HFF-Myc (cell line): Measurements from ENCODE around the gene GLI2.
A peak's percentile ranks its signal among the peaks of the same experiment; 100 is the strongest.

Source experiments
- DNase-seq: peaks from one replicate; pipeline ENCODE4 v3.0.0-alpha.2; 2011; ENCODE audit warnings: low read depth; ENCODE audit errors: extremely low read depth
- H3K4me3 ChIP-seq: replicated peaks from 2 replicates; pipeline ENCODE4 v1.5.1; 2011; ENCODE audit warnings: low read depth, mild to moderate bottlenecking, control low read depth, low read length
- TF ChIP-seq, protein P1 (sequence below): IDR thresholded peaks from 2 replicates; pipeline ENCODE4 v1.5.1; 2012; ENCODE audit warnings: mild to moderate bottlenecking, low read depth, low read length, control low read depth; ENCODE audit errors: missing control alignments

GLI2 gene

GRCh38 chr2:120769076-120769786 lies 33.6 kb downstream of the GLI2 start:
- no peak overlapping the region for H3K4me3 ChIP-seq
- DNase-seq, result no peak
- TF ChIP-seq, protein P1, sequence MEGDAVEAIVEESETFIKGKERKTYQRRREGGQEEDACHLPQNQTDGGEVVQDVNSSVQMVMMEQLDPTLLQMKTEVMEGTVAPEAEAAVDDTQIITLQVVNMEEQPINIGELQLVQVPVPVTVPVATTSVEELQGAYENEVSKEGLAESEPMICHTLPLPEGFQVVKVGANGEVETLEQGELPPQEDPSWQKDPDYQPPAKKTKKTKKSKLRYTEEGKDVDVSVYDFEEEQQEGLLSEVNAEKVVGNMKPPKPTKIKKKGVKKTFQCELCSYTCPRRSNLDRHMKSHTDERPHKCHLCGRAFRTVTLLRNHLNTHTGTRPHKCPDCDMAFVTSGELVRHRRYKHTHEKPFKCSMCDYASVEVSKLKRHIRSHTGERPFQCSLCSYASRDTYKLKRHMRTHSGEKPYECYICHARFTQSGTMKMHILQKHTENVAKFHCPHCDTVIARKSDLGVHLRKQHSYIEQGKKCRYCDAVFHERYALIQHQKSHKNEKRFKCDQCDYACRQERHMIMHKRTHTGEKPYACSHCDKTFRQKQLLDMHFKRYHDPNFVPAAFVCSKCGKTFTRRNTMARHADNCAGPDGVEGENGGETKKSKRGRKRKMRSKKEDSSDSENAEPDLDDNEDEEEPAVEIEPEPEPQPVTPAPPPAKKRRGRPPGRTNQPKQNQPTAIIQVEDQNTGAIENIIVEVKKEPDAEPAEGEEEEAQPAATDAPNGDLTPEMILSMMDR, result no peak

DNA sequence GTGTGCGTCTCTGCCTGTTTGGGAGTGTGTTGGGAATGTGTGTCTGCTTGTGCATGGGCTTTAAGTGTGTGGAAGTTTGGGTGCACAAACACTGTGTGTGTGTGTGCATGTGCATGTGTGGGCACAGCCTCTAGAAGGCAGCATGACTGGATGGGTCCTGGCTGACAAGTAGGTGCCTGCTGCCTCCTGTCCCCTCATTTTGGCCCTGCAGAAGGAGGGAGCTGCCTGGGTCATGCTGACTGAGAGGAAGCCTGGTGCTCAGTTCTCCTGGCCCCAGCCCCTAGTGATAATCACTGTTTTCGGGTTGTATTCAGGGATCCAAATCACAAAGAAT lies 34.1 kb downstream of the GLI2 start:
- TF ChIP-seq, protein P1, result no peak
- no peak overlapping the region for H3K4me3 ChIP-seq
- no peak for DNase-seq

DNA sequence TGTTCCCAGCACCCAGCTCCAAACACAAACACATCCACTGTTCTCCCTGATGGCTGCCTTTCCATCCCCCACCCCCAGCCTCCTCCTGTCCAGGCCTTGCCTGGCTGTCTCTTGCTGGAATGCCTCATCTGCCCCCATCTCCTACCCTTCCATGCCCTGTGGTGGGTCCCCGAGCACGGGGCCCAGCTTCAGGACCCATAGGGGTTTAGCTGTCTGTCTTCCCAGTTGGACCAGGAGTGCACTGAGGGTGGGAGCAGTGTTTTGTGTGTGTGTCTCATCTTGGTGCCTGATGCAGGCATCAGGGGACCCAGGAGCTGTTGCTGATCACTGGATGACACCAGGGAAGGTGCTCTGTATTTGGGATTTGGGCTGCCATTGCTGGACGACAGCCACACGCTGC lies 34.5 kb downstream of the GLI2 start:
- TF ChIP-seq, protein P1, result no peak
- DNase-seq, result no peak
- H3K4me3 ChIP-seq, result no peak overlapping the region

DNA sequence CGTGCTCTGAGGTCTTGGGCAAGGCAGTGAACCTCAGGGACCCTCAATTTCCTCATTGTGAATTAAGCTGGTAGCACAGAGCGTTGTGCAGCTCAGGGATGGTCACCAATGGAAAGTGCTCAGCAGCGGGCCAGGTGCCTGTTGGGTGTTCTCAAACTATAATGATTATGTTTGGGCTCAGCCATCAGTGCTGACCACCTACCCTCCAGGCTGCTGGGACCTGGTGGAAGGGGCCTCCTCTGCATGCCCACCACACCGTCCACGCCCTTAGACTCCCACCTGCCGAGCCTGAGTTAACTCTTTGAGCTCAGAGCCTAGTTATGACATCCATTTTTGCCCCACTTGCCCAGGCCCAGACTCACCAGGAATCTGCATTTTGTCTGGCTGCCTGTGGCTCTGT lies 35.0 kb downstream of the GLI2 start:
- DNase-seq, result no peak
- no peak overlapping the region for H3K4me3 ChIP-seq
- TF ChIP-seq, protein P1, result no peak

DNA sequence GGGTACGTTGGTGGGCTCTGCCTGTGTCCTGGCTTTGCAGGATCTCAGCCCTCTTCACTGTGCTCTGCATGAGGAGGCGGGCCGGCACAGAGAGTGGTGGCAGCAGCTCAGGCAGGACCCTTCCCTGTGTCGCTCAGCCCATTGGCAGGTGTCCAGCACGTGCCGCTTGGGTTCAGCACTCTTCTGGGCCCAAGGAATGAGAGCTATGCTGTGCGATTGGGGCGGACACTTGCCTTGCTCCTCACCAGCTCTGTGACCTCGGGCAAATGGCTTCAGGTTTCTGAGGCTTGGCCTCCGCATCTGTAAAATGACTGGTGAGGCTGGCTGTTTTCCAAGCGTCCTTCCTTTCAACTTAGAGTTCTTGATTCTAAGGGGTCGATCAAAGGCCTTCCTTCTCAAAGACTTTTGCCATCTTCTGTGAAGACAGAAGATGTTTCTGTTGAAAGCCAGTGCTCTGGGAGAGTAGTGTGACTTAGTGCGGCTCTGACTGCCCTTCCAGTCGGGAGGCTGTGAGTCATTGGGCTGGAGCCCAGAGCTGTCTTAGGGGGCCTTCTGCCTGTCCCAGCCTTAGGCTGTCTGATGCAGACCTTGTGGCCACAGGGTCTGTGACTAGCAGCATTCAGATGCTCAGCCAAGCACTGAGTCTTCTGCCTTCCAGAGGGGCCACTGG lies 35.6 kb downstream of the GLI2 start:
- H3K4me3 ChIP-seq, result no peak overlapping the region
- DNase-seq, result peak; percentile 70
- TF ChIP-seq, protein P1, result no peak

- no peak for DNase-seq
- TF ChIP-seq, protein P1, result no peak
- no peak overlapping the region for H3K4me3 ChIP-seq
Observed at GRCh38 chr2:120771781-120772208, 36.1 kb downstream of the GLI2 start.
